ENCODE results near the gene SLC24A5.

DNA sequence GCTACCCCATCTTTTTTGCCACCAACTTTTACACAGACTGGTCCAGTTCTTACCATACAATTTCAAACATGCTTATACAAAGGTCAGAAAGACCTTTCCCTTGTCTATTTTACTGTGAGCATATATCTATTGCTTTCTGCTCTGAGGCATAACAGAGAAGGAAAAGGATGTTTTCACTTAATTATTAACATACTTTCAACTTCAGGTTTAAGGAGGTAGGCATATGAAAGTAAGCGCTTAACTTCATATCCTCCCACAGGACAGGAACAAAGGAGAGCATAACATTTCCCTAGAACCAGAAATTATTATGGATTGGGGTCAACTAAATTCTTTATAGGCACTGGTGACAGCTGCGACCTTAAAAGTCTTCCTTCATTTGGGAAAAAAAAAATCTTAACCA, 56.2 kb downstream of the SLC24A5 start:
- no peak for TF ChIP-seq CTCF (IDR thresholded peaks at IDR 0.05)
- no peak for TF ChIP-seq POLR2A (IDR thresholded peaks at IDR 0.05)
